ENCODE results near the gene PRDM11. TPM values are rescaled to one million over a fixed set of nuclear protein-coding genes. Genes with fewer than 3 reads are reported as not detected.
A peak's percentile ranks its signal among the peaks of the same experiment; 100 is the strongest.

The PRDM11 gene
- total and polyA plus RNA-seq, 2 of the 8 experiments (the other 6 are each of a cell fraction or from before 2014, with no cell fraction given): 3.6 to 11.7 TPM

- 0 out of 4 replicates have a peak, but pooled peaks cover 0 to under 1% of the 10 kb centered on the region in 2 experiments for H3K9me3 ChIP-seq (ENCODE audit: insufficient read depth in 2 of 2, low read depth in 1 of 2, low read length in 1 of 2)
- H3K4ac ChIP-seq (replicated peaks; ENCODE audit: insufficient read length, low read depth, low read length): peak overlapping the region; percentile 44
- no peak for FAIRE-seq
- H3K36me3 ChIP-seq (ENCODE audit: control insufficient read depth in 2 of 4, insufficient read depth in 4 of 4, low read length in 3 of 4): no peaks in the 10 kb centered on the region
- ChIA-PET CTCF (ENCODE audit: partially characterized antibody) (interaction anchor here (0.7 to 9.7 kb wide), 37 partner anchors 11 to 677 kb away, joined by 3 to 78 read pairs (median 5); no protein-coding TSS in a partner anchor), POLR2A (ENCODE audit: partially characterized antibody) (no interaction called here)
- H3K79me1 ChIP-seq (ENCODE audit: low read depth, low read length): no peaks in the 10 kb centered on the region
- H3K27ac ChIP-seq (ENCODE audit: low read depth, low read length): no peak overlapping the region
- no peaks in the 10 kb centered on the region for H3K79me2 ChIP-seq (ENCODE audit: control insufficient read depth in 1 of 2, insufficient read depth in 2 of 2, low read length in 2 of 2)
- H3K18ac ChIP-seq (ENCODE audit: extremely low read depth, low read length): no peak overlapping the region
- H4K8ac ChIP-seq (ENCODE audit: extremely low read depth, insufficient read depth, low read length): no peak overlapping the region
- H3K4me1 ChIP-seq (replicated peaks in 1 of 4; ENCODE audit: control insufficient read depth in 3 of 4, insufficient read depth in 4 of 4, low read length in 3 of 4): peaks cover 0 to 4% (median 2%) of the 10 kb centered on the region in 4 experiments; a peak in 2 of 7 replicates
- no peak overlapping the region for H4K91ac ChIP-seq (replicated peaks; ENCODE audit: insufficient read length, low read length)
- no peak overlapping the region for H3K14ac ChIP-seq (ENCODE audit: insufficient read length)
- no peak overlapping the region for H3K9ac ChIP-seq (replicated peaks in 1 of 4; ENCODE audit: extremely low read depth in 1 of 4, low read depth in 3 of 4, low read length in 3 of 4)
- no peak overlapping the region for H2BK120ac ChIP-seq (replicated peaks; ENCODE audit: low read depth, low read length)
- H2BK12ac ChIP-seq (ENCODE audit: low read depth, low read length): no peak overlapping the region
- 87% methylated on average over 15 of the region's 15 CpGs; no CpG with 5 or more reads in 1 of the 2 experiments for WGBS, 2 experiments (ENCODE audit: extremely low coverage in 1 of 2, insufficient coverage in 1 of 2, insufficient read length in 1 of 2, insufficient replicate concordance in 2 of 2, low coverage in 1 of 2, low lambda C conversion rate in 2 of 2, missing lambda C conversion rate in 1 of 2)
- H4K5ac ChIP-seq (ENCODE audit: insufficient read length, low read depth, low read length): no peak overlapping the region
- DNase-seq (ENCODE audit: low read depth in 1 of 2, low spot score in 2 of 2): no peak
- H2BK15ac ChIP-seq (ENCODE audit: low read length): no peak overlapping the region
- no peaks in the 10 kb centered on the region for H3K27me3 ChIP-seq (replicated peaks in 1 of 4; ENCODE audit: control insufficient read depth in 3 of 4, extremely low read depth in 1 of 4, insufficient read depth in 3 of 4, low read length in 3 of 4)
- H3K4me3 ChIP-seq (ENCODE audit: extremely low read depth in 1 of 4, insufficient read depth in 2 of 4, low read depth in 3 of 4, low read length in 4 of 4): no peak overlapping the region
- H2AFZ ChIP-seq (ENCODE audit: low read length): no peak overlapping the region
- no peak overlapping the region for H2AK5ac ChIP-seq (ENCODE audit: low read depth, low read length)
- H2BK5ac ChIP-seq (ENCODE audit: low read depth, low read length): no peak overlapping the region
- no peak overlapping the region for H3K4me2 ChIP-seq (ENCODE audit: insufficient read depth in 1 of 2, low read depth in 2 of 2, low read length in 2 of 2)
- H3K56ac ChIP-seq (replicated peaks; ENCODE audit: insufficient read length, low read depth, low read length): no peak overlapping the region
- no peak for TF ChIP-seq POLR2A (IDR thresholded peaks at IDR 0.05; ENCODE audit: control extremely low read depth in 1 of 2, low read depth in 2 of 2, low read length in 2 of 2)
- no peak for TF ChIP-seq ZNF274 (IDR thresholded peaks at IDR 0.05; ENCODE audit: borderline replicate concordance, extremely low read depth, low read length)
- no peak for TF ChIP-seq CEBPB (IDR thresholded peaks at IDR 0.05; ENCODE audit: low read depth, low read length)
- TF ChIP-seq ATF3 (IDR thresholded peaks at IDR 0.05; ENCODE audit: insufficient read depth, low read depth, low read length): no peak
- no peak for TF ChIP-seq JUN (IDR thresholded peaks at IDR 0.05; ENCODE audit: low read depth, low read length)
- no peak for TF ChIP-seq USF2 (IDR thresholded peaks at IDR 0.05; ENCODE audit: low read length)
- TF ChIP-seq TCF12 (IDR thresholded peaks at IDR 0.05; ENCODE audit: low read depth, low read length): no peak
- no peak for TF ChIP-seq GTF2F1 (IDR thresholded peaks at IDR 0.05; ENCODE audit: borderline replicate concordance, low read depth, low read length)
- TF ChIP-seq ASH2L (IDR thresholded peaks at IDR 0.05; ENCODE audit: low read length): no peak
- TF ChIP-seq SP2 (IDR thresholded peaks at IDR 0.05; ENCODE audit: low read length): no peak
- no peak for TF ChIP-seq SP1 (IDR thresholded peaks at IDR 0.05; ENCODE audit: low read depth, low read length)
- no peak for TF ChIP-seq RFX5 (IDR thresholded peaks at IDR 0.05; ENCODE audit: borderline replicate concordance, low read depth, low read length)
- H3K23ac ChIP-seq (ENCODE audit: insufficient read length): no peak overlapping the region
- H4K20me1 ChIP-seq (replicated peaks in 1 of 2; ENCODE audit: control insufficient read depth in 1 of 2, insufficient read depth in 2 of 2, low read length in 2 of 2): no peaks in the 10 kb centered on the region
- no peak overlapping the region for H2BK20ac ChIP-seq (ENCODE audit: low read length)
- no peaks in the 10 kb centered on the region for H3K23me2 ChIP-seq (ENCODE audit: low read depth, low read length)
Observed at GRCh38 chr11:45234306-45235006, 88.0 kb downstream of the PRDM11 start.

Measured in H1 (cell line).